GM18507 (cell line): ENCODE data around the gene SMIM1.
"Not testable (repeated sequence)": the region's sequence is repeated elsewhere in the genome, so short reads cannot be mapped to it uniquely, and the experiment has no call there.

Experiments used
- DNase-seq: peaks from one replicate; pipeline ENCODE4 v3.0.0; 2011; ENCODE audit warnings: low read depth; ENCODE audit not compliant: insufficient read length; ENCODE audit errors: extremely low spot score
- FAIRE-seq: peaks from 2 replicates; lab custom pipeline; 2011; peaks lifted over from hg19 to GRCh38; lab: Jason Lieb, UNC

The SMIM1 gene, protein sequence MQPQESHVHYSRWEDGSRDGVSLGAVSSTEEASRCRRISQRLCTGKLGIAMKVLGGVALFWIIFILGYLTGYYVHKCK

DNA sequence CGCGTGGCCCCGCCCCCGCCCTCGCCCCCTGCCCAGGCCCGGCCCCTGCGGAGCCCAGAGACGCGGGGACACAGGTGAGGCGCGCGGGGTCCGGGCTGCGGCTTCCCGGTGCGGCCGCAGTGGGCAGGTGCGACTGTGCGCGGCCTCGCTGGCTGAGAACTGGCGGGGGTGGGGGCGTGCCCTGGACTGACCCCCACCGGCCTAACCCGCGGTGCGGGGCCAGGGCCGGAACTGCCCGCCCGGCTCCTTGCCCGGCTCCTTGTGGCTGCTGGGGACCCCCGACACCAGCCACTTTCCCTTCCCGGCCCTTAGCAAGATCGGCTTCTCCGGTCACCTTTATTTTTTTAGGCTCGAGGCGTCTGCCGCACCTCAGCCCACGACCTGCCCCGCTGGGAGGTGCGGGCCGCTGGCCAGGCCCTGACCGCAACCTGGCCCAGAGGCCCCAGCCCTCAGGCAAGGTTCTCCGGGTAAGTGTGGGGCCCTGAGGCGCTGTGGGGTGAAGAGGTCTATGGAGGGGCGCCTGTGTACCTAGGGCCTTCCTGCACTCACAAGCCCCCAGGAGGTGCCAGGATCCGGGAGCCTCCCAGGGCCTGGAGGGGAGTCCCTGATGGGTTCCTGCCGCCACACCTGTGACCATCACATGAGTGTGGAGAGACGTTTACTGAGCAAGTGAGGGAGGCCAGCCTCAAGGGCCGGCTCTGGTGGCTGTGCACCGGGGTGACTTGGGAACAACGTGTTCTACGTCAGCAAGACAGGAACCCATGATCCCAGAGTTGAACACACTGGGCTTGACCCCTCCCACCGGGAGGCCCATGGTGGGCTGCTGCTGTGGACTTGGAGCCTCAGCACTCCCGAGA lies at the start of gene SMIM1:
SMIM1 (plus strand) TSS at position 35 of the 857 bp plus-strand sequence. CDS start 2,625 bp downstream, outside the sequence.
- FAIRE-seq (no peak), DNase-seq (no peak)

DNA sequence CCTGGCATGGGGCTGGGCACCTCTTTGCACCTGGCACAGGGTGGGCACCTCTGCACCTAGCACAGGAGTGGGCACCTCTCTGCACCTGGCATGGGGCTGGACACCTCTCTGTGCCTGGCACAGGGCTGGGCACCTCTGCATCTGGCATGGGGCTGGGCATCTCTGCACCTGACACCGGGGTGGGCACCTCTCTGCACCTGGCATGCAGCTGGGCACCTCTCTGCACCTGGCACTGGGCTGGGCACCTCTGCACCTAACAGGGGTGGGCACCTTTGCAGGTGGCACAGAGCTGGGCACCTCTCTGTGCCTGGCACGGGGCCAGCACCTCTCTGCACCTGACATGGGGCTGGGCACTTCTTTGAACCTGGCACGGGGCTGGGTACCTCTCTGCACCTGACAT lies 49.7 kb upstream of the SMIM1 start:
- FAIRE-seq (no peak), DNase-seq (no peak)

DNA sequence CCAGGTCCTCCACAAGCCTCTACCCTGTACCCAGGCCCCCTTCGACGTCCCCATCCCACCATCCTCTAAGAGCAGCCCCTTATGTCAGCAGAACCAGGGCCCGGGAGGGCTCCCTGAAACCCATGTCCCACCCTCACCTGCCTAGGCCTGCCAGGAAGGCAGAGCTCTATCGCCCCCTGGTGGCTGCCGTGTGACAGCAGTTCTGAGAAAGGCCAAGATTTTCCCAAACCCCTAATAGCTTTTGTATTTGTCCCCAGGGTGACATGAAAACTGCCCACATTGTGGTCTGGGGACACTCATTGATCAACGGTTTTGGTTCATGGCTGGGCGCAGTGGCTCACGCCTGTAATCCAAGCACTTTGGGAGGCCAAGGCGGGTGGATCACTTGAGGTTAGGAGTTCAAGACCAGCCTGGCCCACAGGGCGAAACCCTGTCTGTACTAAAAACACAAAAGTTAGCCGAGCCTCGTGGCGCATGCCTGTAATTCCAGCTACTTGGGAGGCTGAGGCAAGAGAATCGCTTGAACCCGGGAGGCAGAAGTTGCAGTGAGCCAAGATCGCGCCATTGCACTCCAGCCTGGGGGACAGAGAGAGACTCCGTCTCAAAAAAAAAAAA lies 48.0 kb upstream of the SMIM1 start:
- FAIRE-seq: peak; percentile 81
- DNase-seq: not testable (repeated sequence)

DNA sequence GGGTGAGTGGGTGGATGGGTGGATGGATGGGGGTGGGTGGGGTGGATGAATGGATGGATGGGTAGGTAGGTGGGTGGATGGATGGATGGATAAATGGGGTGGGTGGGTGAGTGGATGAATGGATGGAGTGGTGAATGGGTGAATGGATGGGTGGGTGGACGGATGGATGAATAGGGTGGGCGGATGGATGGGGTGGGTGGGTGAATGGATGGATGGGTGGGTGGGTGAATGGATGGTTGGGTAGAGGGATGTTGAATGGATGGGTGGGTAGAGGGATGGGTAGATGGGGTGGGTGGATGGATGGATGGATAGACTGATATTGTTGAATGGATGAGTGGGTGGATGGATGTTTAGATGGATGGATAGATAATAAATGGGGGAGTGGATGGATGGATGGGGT lies 47.2 kb upstream of the SMIM1 start:
- DNase-seq (no peak), FAIRE-seq (no peak)

DNA sequence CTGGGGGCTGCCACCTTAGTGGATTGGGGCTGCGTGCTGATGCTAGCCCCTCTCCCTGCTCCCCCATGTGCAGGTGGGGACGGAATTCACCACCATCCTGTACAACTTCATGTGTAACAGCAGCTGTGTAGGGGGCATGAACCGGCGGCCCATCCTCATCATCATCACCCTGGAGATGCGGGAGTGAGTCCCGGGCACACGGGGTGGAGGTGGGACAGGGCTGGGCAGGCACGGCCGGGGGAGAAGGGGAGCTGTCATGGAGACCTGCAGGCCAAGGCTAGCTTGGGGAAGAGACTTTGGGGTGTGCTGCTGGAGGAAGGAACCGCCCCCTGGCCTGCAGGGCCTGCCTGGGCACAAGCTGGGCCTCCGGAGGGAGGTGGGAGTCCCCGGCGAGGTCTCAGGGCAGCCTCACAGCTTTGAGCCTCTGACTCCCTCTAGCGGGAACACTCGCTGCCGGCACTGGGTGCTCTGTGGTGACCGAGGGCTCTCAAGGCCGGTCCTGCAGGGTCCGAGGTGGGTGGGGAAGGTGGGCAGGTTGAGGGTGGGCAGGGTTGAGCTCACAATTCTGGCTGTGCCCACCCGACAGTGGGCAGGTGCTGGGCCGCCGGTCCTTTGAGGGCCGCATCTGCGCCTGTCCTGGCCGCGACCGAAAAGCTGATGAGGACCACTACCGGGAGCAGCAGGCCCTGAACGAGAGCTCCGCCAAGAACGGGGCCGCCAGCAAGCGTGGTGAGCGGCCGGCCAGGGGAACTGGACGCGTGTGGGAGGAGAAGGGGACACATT lies 45.3 kb upstream of the SMIM1 start:
- FAIRE-seq (no peak), DNase-seq (no peak)

DNA sequence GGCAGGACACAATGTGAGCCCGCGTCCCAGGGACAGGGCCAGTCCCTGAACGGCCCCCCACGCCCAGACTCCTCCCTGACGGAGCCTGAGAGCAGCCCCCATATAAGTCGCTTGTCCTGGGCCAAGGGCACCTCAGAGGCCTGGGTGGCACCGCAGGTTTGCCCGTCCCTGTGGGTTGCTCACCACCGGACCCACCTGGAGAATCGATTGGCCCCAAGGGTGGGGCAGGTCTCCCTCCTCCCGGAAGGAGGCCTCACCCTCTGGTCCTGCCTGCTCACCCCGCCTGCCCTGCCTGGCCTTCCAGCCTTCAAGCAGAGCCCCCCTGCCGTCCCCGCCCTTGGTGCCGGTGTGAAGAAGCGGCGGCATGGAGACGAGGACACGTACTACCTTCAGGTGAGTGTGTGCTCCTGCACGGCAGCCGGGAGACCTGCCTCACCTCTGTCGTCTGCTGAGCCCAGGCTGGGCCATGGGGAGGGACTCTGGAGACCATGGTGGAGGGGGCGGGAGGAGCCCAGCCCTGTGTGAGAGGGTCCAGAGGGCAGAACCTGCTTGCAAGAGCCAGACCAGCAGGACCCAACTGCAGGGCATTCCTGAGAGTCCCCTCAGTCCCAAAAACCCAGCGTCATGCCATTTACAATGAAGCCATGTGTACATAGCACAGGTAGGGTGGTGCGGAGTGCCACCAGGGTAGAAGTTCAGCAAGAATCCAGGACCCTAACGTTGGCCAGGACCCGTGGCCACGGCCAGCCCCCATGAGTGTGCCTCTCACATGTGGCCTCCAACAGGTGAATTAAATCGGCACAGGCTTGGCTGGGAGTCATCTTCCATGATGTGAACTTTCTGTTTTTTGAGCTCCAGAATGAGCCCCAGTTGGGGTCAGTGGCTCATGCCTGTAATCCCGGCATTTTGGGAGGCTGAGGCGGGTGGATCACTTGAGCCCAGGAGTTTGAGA lies 44.4 kb upstream of the SMIM1 start:
- FAIRE-seq (no peak), DNase-seq (no peak)

DNA sequence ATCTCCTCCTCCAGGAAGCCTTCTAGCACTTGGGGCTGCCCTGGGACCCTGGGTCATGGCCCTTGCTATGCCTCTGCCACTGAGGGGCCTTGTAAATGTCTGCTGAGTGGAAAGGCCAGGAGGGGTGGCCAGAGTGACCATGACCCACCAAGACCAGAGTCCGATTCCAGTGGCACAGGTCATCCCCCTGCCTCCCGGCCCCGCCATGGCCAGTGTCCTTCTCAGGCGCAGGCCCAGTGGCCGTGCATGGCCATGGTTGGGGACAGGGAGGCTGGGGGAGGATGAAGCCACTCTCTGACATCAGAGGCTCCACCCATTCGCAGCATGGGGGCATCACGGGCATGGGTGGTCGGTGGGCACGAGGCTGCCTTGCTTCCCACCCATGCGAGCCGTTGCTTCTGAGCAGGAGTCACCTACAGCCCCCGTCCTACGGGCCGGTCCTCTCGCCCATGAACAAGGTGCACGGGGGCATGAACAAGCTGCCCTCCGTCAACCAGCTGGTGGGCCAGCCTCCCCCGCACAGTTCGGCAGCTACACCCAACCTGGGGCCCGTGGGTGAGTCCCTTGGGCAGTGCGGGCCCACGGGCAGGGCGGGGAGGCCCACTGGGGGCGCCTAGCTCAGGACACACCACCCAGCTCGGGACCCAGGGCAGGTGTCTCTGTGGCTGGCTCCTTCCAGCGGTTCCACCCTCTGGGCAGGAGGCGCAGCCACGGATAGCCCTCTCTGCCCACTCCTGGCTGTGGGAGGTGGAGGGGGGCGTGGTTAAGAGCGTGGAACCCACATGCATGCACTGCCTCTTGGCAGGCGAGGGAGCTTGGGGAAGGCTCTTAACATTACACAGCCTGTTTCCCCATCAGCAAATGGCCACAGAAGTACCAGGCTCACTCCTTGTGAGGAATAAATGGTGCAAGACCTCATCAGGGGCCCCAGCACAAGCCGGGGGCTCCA lies 42.7 kb upstream of the SMIM1 start:
- FAIRE-seq (no peak), DNase-seq (no peak)

DNA sequence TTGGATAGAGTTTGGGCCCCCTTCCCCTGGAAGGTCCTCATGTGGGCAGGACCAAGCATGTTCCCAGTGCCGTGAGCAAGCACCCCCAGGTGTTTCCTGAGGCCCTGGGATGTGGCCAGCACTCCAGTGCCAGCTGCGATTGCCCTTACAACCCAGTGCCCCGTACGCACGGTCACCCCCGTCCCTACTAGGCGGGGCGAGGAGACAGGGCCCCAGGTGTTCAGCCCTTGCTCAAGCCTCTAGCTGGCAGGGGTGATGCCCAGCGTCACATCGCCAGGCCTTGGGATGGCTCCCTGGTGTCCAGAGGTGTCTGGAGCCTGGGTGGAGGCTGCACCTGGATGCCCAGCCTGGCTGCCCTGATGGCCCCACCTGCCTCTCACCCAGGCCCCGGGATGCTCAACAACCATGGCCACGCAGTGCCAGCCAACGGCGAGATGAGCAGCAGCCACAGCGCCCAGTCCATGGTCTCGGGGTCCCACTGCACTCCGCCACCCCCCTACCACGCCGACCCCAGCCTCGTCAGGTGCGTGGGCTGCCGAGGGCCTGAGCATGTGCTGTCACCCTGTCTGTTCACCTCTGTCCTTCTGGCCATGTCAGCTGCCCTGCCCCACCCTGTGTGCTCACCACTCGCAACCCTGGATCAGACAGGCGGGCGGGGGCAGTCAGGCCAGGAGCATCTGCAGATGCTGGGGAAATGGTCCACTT lies 41.9 kb upstream of the SMIM1 start:
- FAIRE-seq (no peak), DNase-seq (no peak)

DNA sequence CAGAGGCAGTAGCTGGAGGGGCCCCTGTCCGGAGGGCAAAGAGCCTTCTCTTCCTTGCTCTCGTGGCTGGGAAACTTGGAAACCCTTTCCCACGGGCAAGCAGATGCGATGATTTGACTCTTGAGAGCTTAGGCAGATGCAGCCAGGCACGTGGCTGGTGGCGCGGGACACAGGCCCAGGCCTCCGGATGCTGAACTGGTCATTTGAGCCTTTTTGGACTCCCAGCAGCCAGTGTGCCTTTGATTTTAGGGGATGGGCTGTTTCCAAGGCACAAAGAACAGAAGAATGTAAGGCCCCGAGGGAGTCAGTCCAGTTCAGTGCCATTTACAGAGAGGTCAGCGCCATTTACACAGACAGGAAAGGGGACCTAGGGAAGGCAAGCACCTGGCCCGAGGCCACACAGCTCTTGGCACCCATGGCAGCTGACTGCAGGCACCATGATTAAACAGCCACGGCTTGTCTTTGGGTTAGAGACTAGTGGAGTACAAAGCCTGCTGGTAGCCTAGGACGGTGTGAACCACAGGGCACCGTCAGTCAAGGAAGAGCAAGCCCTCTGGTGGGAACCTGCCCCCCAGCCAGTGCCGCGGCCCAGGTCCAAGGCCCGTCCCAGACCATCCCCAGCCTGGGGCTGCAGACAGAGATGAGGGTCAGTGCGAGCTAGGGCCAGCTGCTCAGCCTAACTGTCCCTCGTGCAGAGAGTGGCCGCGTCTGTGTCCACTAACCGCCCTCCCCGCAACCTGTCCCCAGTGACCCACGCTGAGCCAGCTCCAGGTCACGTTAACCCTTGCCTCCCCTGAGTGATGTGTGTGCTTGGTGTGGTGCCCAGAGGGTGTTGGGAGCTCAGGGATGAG lies 40.7 kb upstream of the SMIM1 start:
- no peak for DNase-seq
- no peak for FAIRE-seq

DNA sequence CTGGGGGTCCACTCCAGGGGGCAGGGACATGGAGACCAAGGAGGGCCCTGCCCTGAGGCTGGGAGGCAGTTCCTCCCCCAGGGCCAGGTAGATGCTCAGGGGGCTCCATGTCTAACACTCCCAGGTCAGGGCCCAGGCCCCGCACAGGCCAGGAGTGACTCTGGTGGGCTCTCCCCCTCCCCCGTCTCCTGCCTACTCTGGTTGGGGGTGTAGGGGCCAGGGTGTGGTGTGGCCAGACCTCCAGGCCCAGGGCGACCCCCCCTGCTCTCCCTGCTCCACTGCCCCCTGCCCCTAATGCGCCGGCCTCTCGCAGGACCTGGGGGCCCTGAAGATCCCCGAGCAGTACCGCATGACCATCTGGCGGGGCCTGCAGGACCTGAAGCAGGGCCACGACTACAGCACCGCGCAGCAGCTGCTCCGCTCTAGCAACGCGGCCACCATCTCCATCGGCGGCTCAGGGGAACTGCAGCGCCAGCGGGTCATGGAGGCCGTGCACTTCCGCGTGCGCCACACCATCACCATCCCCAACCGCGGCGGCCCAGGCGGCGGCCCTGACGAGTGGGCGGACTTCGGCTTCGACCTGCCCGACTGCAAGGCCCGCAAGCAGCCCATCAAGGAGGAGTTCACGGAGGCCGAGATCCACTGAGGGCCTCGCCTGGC lies 40.0 kb upstream of the SMIM1 start:
- FAIRE-seq: no peak
- no peak for DNase-seq

DNA sequence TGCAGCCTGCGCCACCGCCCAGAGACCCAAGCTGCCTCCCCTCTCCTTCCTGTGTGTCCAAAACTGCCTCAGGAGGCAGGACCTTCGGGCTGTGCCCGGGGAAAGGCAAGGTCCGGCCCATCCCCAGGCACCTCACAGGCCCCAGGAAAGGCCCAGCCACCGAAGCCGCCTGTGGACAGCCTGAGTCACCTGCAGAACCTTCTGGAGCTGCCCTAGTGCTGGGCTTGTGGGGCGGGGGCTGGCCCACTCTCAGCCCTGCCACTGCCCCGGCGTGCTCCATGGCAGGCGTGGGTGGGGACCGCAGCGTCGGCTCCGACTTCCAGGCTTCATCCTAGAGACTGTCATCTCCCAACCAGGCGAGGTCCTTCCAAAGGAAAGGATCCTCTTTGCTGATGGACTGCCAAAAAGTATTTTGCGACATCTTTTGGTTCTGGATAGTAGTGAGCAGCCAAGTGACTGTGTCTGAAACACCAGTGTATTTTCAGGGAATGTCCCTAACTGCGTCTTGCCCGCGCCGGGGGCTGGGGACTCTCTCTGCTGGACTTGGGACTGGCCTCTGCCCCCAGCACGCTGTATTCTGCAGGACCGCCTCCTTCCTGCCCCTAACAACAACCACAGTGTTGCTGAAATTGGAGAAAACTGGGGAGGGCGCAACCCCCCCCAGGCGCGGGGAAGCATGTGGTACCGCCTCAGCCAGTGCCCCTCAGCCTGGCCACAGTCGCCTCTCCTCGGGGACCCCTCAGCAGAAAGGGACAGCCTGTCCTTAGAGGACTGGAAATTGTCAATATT lies 39.3 kb upstream of the SMIM1 start:
- DNase-seq: no peak
- no peak for FAIRE-seq

DNA sequence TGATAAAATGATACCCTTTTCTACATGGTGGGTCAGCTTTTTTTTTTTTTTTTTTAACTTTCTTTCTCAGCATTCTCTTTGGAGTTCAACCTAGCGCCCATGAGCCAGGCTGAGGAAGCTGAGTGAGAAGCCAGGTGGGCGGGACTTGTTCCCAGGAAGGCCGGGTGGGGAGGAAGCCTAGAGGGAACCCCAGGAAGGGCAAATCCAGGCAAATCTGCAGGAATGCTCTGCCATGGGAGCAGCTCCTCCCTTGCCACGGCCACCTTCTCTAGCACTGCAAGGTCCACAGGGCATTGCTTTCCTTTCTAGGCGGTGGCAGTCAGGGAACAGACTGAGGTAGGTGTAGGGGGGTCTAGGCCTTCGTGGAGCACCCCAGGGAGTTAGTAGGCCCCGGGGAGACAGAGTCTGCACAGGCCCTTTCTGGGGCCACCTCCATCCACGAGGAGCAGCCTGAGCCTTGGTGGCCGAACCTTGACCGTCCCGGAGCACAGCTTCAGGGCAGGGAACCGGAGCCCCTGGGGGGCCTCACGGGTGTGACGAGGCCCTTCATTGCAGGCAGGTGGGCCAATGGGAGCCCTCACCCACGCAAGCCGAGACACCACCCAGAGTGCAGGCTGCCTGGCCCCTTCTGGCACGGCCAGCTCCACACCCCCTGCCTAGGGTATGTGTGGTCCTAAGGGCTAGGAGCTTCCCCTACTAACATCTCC lies 38.5 kb upstream of the SMIM1 start:
- DNase-seq (no peak), FAIRE-seq (no peak)

DNA sequence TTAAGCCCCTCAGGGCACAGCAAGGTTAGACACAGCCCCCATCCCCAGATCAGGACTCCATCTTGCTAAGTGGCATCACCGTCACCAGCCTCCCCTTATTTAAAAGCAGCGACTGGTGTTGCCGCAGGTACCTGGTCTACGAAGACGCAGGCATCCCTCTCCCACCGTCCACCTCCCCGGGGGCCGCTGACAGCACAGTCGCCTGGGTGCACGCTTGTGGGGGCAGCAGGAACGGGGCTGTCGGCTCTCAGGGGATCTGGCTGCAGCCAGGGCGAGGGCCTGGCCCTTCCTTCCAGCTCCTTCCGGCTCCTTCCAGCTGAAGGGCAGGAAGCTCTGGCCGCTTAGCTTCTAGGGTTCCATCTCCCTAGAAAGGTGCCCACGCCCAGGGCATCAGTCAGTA lies 37.9 kb upstream of the SMIM1 start:
- no peak for FAIRE-seq

DNA sequence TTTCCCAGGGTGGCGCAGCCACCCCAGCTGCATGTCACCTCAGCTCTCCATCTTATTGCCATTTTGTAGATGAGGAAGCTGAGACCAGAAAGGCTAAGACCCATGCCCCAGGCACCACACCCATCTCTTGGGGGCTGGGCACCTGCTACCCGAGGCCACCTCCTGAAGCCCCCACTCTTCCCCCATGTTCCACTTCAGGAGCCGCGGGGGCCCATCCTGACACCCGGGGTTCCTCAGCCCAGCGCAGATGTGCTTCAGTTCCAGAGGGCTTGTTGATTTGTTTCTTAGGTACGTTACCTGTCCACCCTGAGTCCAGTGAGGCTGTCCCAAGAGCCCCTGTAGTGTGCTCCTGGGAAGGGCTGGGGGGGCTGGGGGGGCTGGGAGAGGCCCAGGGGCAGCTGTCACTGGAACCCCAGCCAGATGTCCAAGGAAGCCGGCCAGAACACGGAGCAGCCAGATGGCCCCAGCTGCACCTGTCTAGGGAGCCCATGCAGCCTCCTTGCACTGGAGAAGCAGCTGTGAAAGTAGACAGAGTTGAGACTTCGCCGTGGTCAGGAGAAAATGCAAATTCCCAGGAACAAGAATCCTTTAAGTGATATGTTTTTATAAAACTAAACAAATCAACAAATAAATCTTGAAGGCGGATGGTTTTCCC lies 37.4 kb upstream of the SMIM1 start:
- DNase-seq (no peak), FAIRE-seq (no peak)

More for the DNA sequence above, 37.9 kb upstream of the SMIM1 start:
- no peak for DNase-seq
